ENCODE measurements around the gene C10orf71.

GRCh38 chr10:49355221-49355620 is 56.3 kb downstream of the C10orf71 start:
- no peak for TF ChIP-seq POLR2A (IDR thresholded peaks at IDR 0.05; ENCODE audit: low read length)
- no peak for TF ChIP-seq GATA1 (IDR thresholded peaks at IDR 0.05; ENCODE audit: low read depth, low read length)

Data from erythroblast (primary cell).